ENCODE data around the gene CDH24. TPM values are rescaled to one million over a fixed set of nuclear protein-coding genes. Genes with fewer than 3 reads are reported as not detected.

Gene CDH24
- total and polyA plus RNA-seq, 2 of the 8 experiments (the other 6 are each of a cell fraction or from before 2014, with no cell fraction given): 18.1 to 27.6 TPM

- no peak overlapping the region for H2BK15ac ChIP-seq (ENCODE audit: low read length)
- no peak overlapping the region for H2BK5ac ChIP-seq (ENCODE audit: low read depth, low read length)
- H3K23me2 ChIP-seq (ENCODE audit: low read depth, low read length): peaks cover 14% of the 10 kb centered on the region
- H3K4me1 ChIP-seq (replicated peaks in 1 of 4; ENCODE audit: control insufficient read depth in 3 of 4, insufficient read depth in 4 of 4, low read length in 3 of 4): peaks cover 5 to 27% (median 15%) of the 10 kb centered on the region in 4 experiments; a peak in 6 of 7 replicates
- 83% methylated on average over 4 of the region's 4 CpGs; no CpG with 5 or more reads in 1 of the 2 experiments for WGBS, 2 experiments (ENCODE audit: extremely low coverage in 1 of 2, insufficient coverage in 1 of 2, insufficient read length in 1 of 2, insufficient replicate concordance in 2 of 2, low coverage in 1 of 2, low lambda C conversion rate in 2 of 2, missing lambda C conversion rate in 1 of 2)
- peaks cover 7% of the 10 kb centered on the region for H3K79me1 ChIP-seq (ENCODE audit: low read depth, low read length)
- TF ChIP-seq SIRT6 (IDR thresholded peaks at IDR 0.05; ENCODE audit: low read length) (no peak), POLR2AphosphoS5 (IDR thresholded peaks at IDR 0.05; ENCODE audit: low read depth, low read length) (no peak)
- no peak overlapping the region for H2AFZ ChIP-seq (ENCODE audit: low read length)
- H3K4ac ChIP-seq (replicated peaks; ENCODE audit: insufficient read length, low read depth, low read length): no peak overlapping the region
- H3K14ac ChIP-seq (ENCODE audit: insufficient read length): no peak overlapping the region
- no peak overlapping the region for H4K5ac ChIP-seq (ENCODE audit: insufficient read length, low read depth, low read length)
- CTCF ChIA-PET (ENCODE audit: partially characterized antibody): interaction anchor here (0.8 to 2.9 kb wide), 51 partner anchors 9 to 1057 kb away, joined by 3 to 55 read pairs (median 5); partner anchors contain the start of genes ACIN1, AJUBA, C14orf119 and CDH24
- POLR2A ChIA-PET (ENCODE audit: partially characterized antibody): interaction anchor here (0.8 to 4.0 kb wide), 16 partner anchors 10 to 246 kb away, joined by 3 to 37 read pairs (median 4); partner anchors contain the start of genes ACIN1, C14orf119, HAUS4 and PRMT5
- no peak overlapping the region for H3K56ac ChIP-seq (replicated peaks; ENCODE audit: insufficient read length, low read depth, low read length)
- H3K9ac ChIP-seq (replicated peaks in 1 of 4; ENCODE audit: extremely low read depth in 1 of 4, low read depth in 3 of 4, low read length in 3 of 4): no peak overlapping the region
- H3K27me3 ChIP-seq (replicated peaks in 1 of 4; ENCODE audit: control insufficient read depth in 3 of 4, extremely low read depth in 1 of 4, insufficient read depth in 3 of 4, low read length in 3 of 4): no peaks in the 10 kb centered on the region
- H2BK20ac ChIP-seq (ENCODE audit: low read length): no peak overlapping the region
- H3K36me3 ChIP-seq (ENCODE audit: control insufficient read depth in 2 of 4, insufficient read depth in 4 of 4, low read length in 3 of 4): peaks cover 29 to 56% (median 41%) of the 10 kb centered on the region in 4 experiments
- no peak overlapping the region for H2AK5ac ChIP-seq (ENCODE audit: low read depth, low read length)
- no peaks in the 10 kb centered on the region for H3K9me3 ChIP-seq (ENCODE audit: insufficient read depth in 2 of 2, low read depth in 1 of 2, low read length in 1 of 2)
- no peak overlapping the region for H3K18ac ChIP-seq (ENCODE audit: extremely low read depth, low read length)
- H4K8ac ChIP-seq (ENCODE audit: extremely low read depth, insufficient read depth, low read length): no peak overlapping the region
- H4K20me1 ChIP-seq (replicated peaks in 1 of 2; ENCODE audit: control insufficient read depth in 1 of 2, insufficient read depth in 2 of 2, low read length in 2 of 2): peaks cover 20 to 21% of the 10 kb centered on the region in 2 experiments
- H3K79me2 ChIP-seq (ENCODE audit: control insufficient read depth in 1 of 2, insufficient read depth in 2 of 2, low read length in 2 of 2): peaks cover 23 to 49% of the 10 kb centered on the region in 2 experiments
- no peak overlapping the region for H3K27ac ChIP-seq (ENCODE audit: low read depth, low read length)
- peak overlapping the region; percentile 46 to 99 for H3K4me2 ChIP-seq (ENCODE audit: insufficient read depth in 1 of 2, low read depth in 2 of 2, low read length in 2 of 2)
- no peak overlapping the region for H2BK12ac ChIP-seq (ENCODE audit: low read depth, low read length)
- DNase-seq (ENCODE audit: low read depth in 1 of 2, low spot score in 2 of 2): no peak
- peak overlapping the region in 2 of 4 experiments; percentile 7 to 43; a peak in 2 of 8 replicates for H3K4me3 ChIP-seq (ENCODE audit: extremely low read depth in 1 of 4, insufficient read depth in 2 of 4, low read depth in 3 of 4, low read length in 4 of 4)
- FAIRE-seq: no peak
- no peak overlapping the region for H3K23ac ChIP-seq (ENCODE audit: insufficient read length)
- no peak overlapping the region for H2BK120ac ChIP-seq (replicated peaks; ENCODE audit: low read depth, low read length)
- no peak overlapping the region for H4K91ac ChIP-seq (replicated peaks; ENCODE audit: insufficient read length, low read length)
Measured at GRCh38 chr14:23069413-23069806, 12.1 kb upstream of the CDH24 start.

All from H1 (cell line).